Activated CD4-positive, alpha-beta T cell treated with anti-CD3 and anti-CD28 coated beads for 36 hours (primary cell): ENCODE measurements around the gene SIK2. TPM values are rescaled to one million over a fixed set of nuclear protein-coding genes. Genes with fewer than 3 reads are reported as not detected.
A peak's percentile ranks its signal among the peaks of the same experiment; 100 is the strongest.

Experiments
- ATAC-seq: fragments of 200-7000 bp; cut with Tn5 transposase; one replicate; pipeline ENCODE4 v1.10.0; 2021; ENCODE audit warnings: mild to moderate bottlenecking, moderate library complexity
- CTCF ChIA-PET: fragments of 350-600 bp; sonication (Branson Sonifier 250); formaldehyde crosslinking; loops from one replicate; lab custom pipeline; 2021; ENCODE audit warnings: antibody characterized with exemption; lab: Charles Lee
- POLR2A ChIA-PET: fragments of 350-600 bp; sonication (Branson Sonifier 250); formaldehyde crosslinking; loops from one replicate; lab custom pipeline; 2021; ENCODE audit warnings: antibody characterized with exemption, inconsistent platforms; lab: Charles Lee
- DNase-seq: peaks from one replicate; pipeline ENCODE4 v3.0.0-alpha.2; 2020
- H3K27ac Mint-ChIP-seq: one replicate; pipeline ENCODE4 v1.8.0; 2021; ENCODE audit warnings: mixed read lengths
- H3K27me3 Mint-ChIP-seq: one replicate; pipeline ENCODE4 v1.8.0; 2021; ENCODE audit warnings: mixed read lengths
- H3K36me3 Mint-ChIP-seq: one replicate; pipeline ENCODE4 v1.8.0; 2021; ENCODE audit warnings: low read depth, mixed read lengths
- H3K4me1 Mint-ChIP-seq: one replicate; pipeline ENCODE4 v1.8.0; 2021; ENCODE audit warnings: mixed read lengths
- H3K4me3 Mint-ChIP-seq: one replicate; pipeline ENCODE4 v1.8.0; 2021; ENCODE audit warnings: mild to moderate bottlenecking, moderate library complexity, mixed read lengths
- H3K9me3 Mint-ChIP-seq: one replicate; pipeline ENCODE4 v1.8.0; 2021; ENCODE audit warnings: low read depth, mixed read lengths
- intact Hi-C, 2 experiments: fragments of 100-400 bp; cut with DNase I in 1 of 2; cut with micrococcal nuclease in 1 of 2; formaldehyde crosslinking; loops; one replicate each; pipeline versions ENCODE4 v1.14.2 to v1.15.1; 2022 to 2024; cut with DNase I, micrococcal nuclease
- total RNA-seq, 2 experiments: library from RNA; stranded (reverse); gene quantifications; one replicate each; pipeline ENCODE4 v1.2.3, GENCODE V29; 2021

The SIK2 gene
- total RNA-seq, 2 experiments from 2014 or later: 6.0 to 10.9 TPM

DNA sequence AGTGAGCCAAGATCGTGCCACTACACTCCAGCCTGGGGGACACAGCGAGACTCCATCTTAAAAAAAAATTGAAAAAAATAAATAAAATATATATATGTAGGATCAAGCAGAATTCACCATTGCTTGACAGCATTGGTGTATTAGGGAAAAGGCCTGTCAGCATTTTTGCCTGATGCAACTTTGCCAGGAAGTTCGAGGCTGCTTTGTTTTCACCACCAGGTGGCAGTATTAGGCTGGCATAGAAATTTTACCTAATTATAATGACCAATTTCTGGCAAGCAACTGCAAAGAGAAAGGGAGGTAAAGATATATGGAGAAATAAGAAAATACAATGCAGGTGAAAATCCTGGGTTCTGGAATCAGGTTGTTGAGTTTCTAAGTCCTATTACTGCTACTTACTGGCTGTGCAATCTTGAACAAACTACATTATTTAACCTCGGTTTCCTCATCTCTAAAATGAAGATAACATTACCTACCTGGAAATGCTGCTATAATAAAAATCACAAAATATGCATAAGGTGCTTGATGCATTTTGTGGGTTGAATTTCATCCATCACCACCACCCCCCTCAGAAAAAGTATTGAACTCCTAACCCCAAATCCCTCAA, 37.0 kb upstream of the SIK2 start:
- peak; percentile 44 for ATAC-seq
- no peak overlapping the region for H3K27ac Mint-ChIP-seq
- intact Hi-C loops: loop anchor here (1.0 to 5.0 kb wide), 5 partner anchors 38 to 276 kb away; partner anchors contain the start of gene SIK2 (in 1 of the 2)
- DNase-seq: peak; percentile 76
- no peaks in the 10 kb centered on the region for H3K27me3 Mint-ChIP-seq
- ChIA-PET POLR2A (no interaction called here), CTCF (interaction anchor here (1.1 to 1.6 kb wide), 5 partner anchors 22 to 214 kb away, joined by 3 to 5 read pairs (median 5); no protein-coding TSS in a partner anchor)
- no peaks in the 10 kb centered on the region for H3K9me3 Mint-ChIP-seq
- H3K4me1 Mint-ChIP-seq: no peaks in the 10 kb centered on the region
- no peaks in the 10 kb centered on the region for H3K36me3 Mint-ChIP-seq
- no peak overlapping the region for H3K4me3 Mint-ChIP-seq

DNA sequence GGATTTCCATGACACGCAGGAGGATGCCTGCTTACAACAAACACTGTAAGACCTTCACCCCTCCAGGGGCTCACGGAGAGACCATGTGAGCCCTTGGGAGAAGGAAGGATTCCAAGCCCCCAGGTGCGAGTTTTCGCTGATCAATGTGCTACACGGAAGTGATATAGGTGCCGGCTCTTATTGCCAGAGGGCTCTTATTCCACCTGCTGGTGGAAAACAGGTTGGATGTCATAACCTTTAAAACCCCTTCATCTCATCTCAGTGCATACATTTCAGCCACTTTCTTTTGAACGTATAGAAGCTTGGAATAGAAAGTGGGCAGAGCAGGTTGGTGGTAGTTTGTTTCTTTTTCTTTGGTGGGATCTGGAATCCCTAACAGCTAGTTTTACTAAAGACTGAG, 35.9 kb upstream of the SIK2 start:
- no peaks in the 10 kb centered on the region for H3K27me3 Mint-ChIP-seq
- DNase-seq (no peak), ATAC-seq (no peak)
- H3K4me1 Mint-ChIP-seq: no peaks in the 10 kb centered on the region
- H3K4me3 Mint-ChIP-seq: no peak overlapping the region
- no peaks in the 10 kb centered on the region for H3K36me3 Mint-ChIP-seq
- ChIA-PET CTCF (interaction anchor here (0.7 to 1.6 kb wide), 9 partner anchors 15 to 275 kb away, joined by 3 to 9 read pairs (median 5); no protein-coding TSS in a partner anchor), POLR2A (interaction anchor here (0.6 kb wide), 1 partner anchor 173 kb away, joined by 3 read pairs; no protein-coding TSS in a partner anchor)
- H3K27ac Mint-ChIP-seq: no peak overlapping the region
- no peaks in the 10 kb centered on the region for H3K9me3 Mint-ChIP-seq
- intact Hi-C loops: loop anchor here in 1 of 2 experiments (5.0 kb wide), 1 partner anchor 114 kb away; no protein-coding TSS in a partner anchor

DNA sequence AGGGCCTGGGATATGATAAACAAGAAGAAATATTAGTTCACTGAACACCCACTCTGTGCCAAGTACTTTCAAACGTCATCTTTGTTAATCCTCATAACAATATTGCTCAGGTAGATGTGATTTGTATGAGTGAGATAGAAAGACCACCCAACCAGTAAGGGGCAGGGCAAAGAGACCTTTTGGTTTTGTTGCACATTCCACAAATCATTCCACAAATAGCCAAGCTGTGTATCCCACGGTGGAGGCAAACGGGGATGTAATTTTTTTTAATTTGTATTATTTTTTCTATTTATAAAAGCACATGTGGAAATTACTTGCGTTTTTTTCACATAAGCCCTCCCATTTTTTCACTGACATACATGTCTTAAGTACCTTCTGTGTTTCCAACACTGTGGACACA, 32.8 kb upstream of the SIK2 start:
- intact Hi-C loops: loop anchor here in 1 of 2 experiments (5.0 kb wide), 1 partner anchor 117 kb away; no protein-coding TSS in a partner anchor
- Mint-ChIP-seq H3K4me3 (no peak overlapping the region), H3K27ac (no peak overlapping the region), H3K27me3 (peaks cover 3% of the 10 kb centered on the region), H3K36me3 (no peaks in the 10 kb centered on the region), H3K9me3 (no peaks in the 10 kb centered on the region), H3K4me1 (no peaks in the 10 kb centered on the region)
- no peak for DNase-seq
- ATAC-seq: no peak
- ChIA-PET POLR2A (interaction anchor here (0.7 kb wide), 1 partner anchor 27 kb away, joined by 3 read pairs; no protein-coding TSS in a partner anchor), CTCF (interaction anchor here (1.6 kb wide), 1 partner anchor 208 kb away, joined by 4 read pairs; no protein-coding TSS in a partner anchor)

DNA sequence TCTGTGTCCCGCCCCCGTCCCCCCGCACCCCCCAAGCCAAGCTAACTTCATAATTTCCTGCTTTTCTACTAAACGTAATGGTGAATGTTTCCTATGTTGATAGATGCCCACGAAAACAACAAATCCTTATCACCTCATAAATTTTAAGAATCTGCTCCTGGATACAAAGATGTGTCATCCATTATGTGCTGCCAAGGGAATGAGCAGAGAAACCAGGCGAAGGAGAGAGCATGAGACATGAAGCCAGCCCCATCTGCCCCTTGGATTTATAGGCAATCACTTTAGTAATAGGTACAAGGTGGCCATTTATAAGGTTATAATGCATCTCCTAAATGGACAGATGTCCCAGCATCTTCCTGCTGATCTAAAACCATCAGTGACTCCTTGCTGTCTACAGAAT, 31.5 kb upstream of the SIK2 start:
- Mint-ChIP-seq H3K27ac (no peak overlapping the region), H3K4me3 (no peak overlapping the region), H3K27me3 (peaks cover 3% of the 10 kb centered on the region), H3K9me3 (no peaks in the 10 kb centered on the region), H3K4me1 (no peaks in the 10 kb centered on the region), H3K36me3 (no peaks in the 10 kb centered on the region)
- DNase-seq (no peak), ATAC-seq (no peak)
- intact Hi-C loops: no loop called here
- POLR2A ChIA-PET: no interaction called here
- CTCF ChIA-PET: interaction anchor here (1.1 to 1.6 kb wide), 2 partner anchors 16 to 207 kb away, joined by 4 read pairs; no protein-coding TSS in a partner anchor

DNA sequence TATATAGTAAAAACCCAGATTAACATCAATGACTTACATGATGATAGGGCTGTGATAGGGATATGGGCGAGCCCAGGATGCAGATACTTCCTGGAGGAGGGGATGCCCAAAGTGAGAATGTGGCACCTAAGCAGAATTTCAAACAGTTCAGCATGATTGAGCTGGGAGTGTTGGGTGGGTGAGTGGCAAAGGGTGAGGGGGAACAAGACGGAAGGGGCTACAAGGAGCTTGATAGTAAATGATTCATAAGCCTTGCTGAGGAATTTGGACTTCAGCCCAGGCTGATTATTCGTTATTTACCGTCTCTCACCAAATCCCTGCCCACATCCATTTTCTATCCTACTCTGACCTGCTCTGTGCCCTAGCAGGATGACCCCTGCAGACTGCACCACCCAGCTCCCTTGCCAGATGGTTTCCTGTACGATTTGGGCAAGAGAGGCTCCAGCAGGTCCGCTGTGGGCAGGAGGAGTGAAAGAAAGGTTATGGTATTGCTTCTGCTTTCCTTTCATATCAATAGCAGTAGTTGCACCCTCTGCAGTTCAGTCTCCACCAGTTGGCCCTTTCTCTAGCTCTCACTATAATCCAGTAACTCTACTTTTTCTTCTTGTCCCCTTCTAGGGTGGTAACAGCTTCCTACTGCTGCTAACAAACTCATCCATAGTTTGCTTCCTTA, 30.3 kb upstream of the SIK2 start:
- Mint-ChIP-seq H3K4me1 (no peaks in the 10 kb centered on the region), H3K9me3 (no peaks in the 10 kb centered on the region), H3K36me3 (no peaks in the 10 kb centered on the region), H3K27ac (no peak overlapping the region), H3K27me3 (peaks cover 3% of the 10 kb centered on the region), H3K4me3 (no peak overlapping the region)
- no peak for ATAC-seq
- ChIA-PET POLR2A (no interaction called here), CTCF (interaction anchor here (1.0 to 2.3 kb wide), 4 partner anchors 9 to 205 kb away, joined by 3 to 6 read pairs (median 4); no protein-coding TSS in a partner anchor)
- intact Hi-C loops: no loop called here
- no peak for DNase-seq

DNA sequence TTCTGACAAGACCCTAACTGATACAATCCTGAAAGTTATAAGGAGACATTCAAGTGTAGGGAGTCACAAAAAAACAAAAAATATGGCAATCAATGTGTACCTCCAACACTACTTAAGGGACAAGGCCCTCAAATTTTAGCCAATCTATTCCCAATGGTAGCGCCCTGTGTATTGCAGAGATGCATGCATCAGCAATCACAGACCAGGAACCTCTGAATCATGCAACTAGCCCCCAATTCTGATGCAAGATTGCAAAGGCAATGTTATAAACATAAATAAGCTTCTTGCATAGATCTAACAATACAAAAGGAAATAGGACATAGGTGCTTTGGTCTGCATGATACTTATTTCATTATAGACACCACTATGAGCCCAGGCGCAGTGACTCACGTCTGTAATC, 29.7 kb upstream of the SIK2 start:
- Mint-ChIP-seq H3K27ac (no peak overlapping the region), H3K27me3 (peaks cover 3% of the 10 kb centered on the region), H3K4me3 (no peak overlapping the region), H3K36me3 (no peaks in the 10 kb centered on the region), H3K9me3 (no peaks in the 10 kb centered on the region), H3K4me1 (no peaks in the 10 kb centered on the region)
- intact Hi-C loops: no loop called here
- ATAC-seq (no peak), DNase-seq (no peak)
- CTCF ChIA-PET: interaction anchor here (1.0 to 2.3 kb wide), 3 partner anchors 10 to 29 kb away, joined by 3 to 6 read pairs (median 4); no protein-coding TSS in a partner anchor
- POLR2A ChIA-PET: no interaction called here

DNA sequence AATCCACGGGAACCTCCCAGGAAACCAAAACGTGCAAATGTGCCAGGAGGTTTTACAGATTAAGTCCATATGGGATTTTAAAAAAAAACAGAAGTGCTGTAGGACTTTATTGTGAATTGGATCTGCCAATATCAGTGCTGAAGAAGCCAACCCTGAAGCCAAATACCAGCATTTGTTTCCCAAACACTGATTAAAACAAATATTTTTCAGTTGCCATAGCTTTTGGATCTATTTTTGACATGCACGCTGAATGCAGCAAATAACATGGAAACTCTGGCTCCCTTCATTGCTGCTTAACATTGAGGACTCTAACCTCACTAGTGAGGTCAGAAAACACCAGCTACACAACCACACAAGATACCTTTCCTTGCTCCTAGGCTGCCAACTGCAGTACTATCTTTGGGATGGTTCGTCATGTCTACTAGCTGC, 28.4 kb upstream of the SIK2 start:
- no peak overlapping the region for H3K27ac Mint-ChIP-seq
- H3K4me1 Mint-ChIP-seq: no peaks in the 10 kb centered on the region
- ChIA-PET POLR2A (no interaction called here), CTCF (interaction anchor here (2.3 kb wide), 1 partner anchor 10 kb away, joined by 4 read pairs; no protein-coding TSS in a partner anchor)
- intact Hi-C loops: no loop called here
- no peaks in the 10 kb centered on the region for H3K9me3 Mint-ChIP-seq
- H3K36me3 Mint-ChIP-seq: no peaks in the 10 kb centered on the region
- H3K4me3 Mint-ChIP-seq: no peak overlapping the region
- no peak for DNase-seq
- no peak for ATAC-seq
- H3K27me3 Mint-ChIP-seq: peaks cover 3% of the 10 kb centered on the region

DNA sequence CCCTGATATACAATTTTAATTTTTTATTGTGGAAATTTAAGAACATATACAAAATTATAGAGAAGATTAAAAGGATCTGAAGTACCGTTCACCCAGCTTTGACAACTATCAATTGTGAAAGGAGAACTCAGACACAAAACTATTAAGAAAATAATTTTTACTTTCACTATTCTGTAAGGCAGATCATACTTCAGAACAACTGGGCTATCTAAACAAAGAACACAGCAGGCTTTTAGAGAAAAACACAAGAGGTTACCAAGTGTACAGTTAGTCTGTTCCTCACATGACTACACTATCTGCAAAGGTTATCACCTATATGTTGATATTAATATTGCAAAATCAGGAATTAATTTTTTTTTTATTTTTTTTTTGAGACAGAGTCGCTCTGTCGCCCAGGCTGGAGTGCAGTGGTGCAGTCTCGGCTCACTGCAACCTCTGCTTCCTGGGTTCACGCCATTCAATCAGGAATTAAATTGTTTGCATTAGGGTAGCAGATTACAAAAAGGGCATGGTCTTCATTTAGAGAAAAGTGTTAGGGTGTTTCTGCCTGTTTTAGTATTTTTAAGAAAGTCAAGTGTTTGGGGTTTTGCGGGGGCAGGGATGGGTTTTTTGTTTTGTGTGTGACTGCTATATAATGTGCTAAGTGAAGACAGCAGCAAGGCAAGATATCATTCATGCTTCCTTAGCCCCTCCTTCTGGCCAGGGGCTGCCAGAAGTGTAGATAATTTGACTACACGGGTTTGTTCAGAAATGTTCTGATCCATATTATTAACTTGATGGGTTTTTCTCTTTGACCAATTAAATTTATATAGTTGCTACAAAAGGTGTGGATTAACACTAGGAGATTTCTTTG, 27.6 kb upstream of the SIK2 start:
- no peaks in the 10 kb centered on the region for H3K9me3 Mint-ChIP-seq
- no peak overlapping the region for H3K4me3 Mint-ChIP-seq
- H3K27ac Mint-ChIP-seq: no peak overlapping the region
- no peaks in the 10 kb centered on the region for H3K4me1 Mint-ChIP-seq
- no peaks in the 10 kb centered on the region for H3K36me3 Mint-ChIP-seq
- ChIA-PET CTCF (interaction anchor here (2.3 kb wide), 1 partner anchor 9 kb away, joined by 4 read pairs; no protein-coding TSS in a partner anchor), POLR2A (no interaction called here)
- peak; percentile 13 for DNase-seq
- peaks cover 3% of the 10 kb centered on the region for H3K27me3 Mint-ChIP-seq
- ATAC-seq: peak; percentile 33
- intact Hi-C loops: no loop called here

DNA sequence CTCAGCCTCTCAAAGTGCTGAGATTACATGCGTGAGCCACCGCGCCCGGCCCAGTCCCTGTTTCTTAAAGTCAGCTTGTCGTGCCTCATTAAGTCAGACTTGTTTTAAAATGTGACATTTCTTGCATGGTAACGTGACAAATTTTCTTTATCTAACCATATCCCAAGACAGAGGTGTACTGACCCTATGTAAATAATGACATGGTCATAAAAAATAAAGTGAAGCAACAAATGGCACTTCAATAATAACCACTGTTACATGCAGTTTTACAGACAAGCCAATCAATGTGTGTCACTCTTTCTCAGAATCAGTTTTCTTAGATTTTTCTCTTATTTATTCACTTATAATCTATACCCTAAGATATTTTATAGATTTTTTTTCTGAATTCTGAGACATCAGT, 26.5 kb upstream of the SIK2 start:
- CTCF ChIA-PET: no interaction called here
- Mint-ChIP-seq H3K9me3 (no peaks in the 10 kb centered on the region), H3K4me1 (no peaks in the 10 kb centered on the region), H3K36me3 (no peaks in the 10 kb centered on the region), H3K27me3 (peaks cover 3% of the 10 kb centered on the region), H3K4me3 (no peak overlapping the region), H3K27ac (no peak overlapping the region)
- POLR2A ChIA-PET: no interaction called here
- DNase-seq: no peak
- intact Hi-C loops: no loop called here
- ATAC-seq: no peak

DNA sequence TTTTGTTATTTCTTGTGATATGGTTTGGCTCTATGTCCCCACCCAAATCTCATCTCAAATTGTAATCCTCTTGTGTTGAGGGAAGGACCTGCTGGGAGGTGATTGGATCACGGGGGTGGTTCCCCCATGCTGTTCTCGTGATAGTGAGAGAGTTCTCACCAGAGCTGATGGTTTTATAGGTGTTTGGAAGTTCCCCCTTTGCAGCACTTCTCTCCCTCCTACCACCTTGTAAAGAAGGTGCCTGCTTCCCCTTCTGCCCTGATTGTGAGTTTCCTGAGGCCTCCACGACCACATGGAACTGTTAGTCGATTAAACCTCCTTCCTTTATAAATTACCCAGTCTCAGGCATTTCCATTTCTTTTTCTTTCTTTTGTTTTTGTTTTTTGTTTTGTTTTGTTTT, 24.4 kb upstream of the SIK2 start:
- DNase-seq (no peak), ATAC-seq (no peak)
- Mint-ChIP-seq H3K4me3 (no peak overlapping the region), H3K27me3 (no peaks in the 10 kb centered on the region), H3K9me3 (no peaks in the 10 kb centered on the region), H3K36me3 (no peaks in the 10 kb centered on the region), H3K27ac (no peak overlapping the region), H3K4me1 (no peaks in the 10 kb centered on the region)
- intact Hi-C loops: no loop called here
- ChIA-PET CTCF (interaction anchor here (1.2 kb wide), 1 partner anchor 19 kb away, joined by 3 read pairs; no protein-coding TSS in a partner anchor), POLR2A (no interaction called here)

DNA sequence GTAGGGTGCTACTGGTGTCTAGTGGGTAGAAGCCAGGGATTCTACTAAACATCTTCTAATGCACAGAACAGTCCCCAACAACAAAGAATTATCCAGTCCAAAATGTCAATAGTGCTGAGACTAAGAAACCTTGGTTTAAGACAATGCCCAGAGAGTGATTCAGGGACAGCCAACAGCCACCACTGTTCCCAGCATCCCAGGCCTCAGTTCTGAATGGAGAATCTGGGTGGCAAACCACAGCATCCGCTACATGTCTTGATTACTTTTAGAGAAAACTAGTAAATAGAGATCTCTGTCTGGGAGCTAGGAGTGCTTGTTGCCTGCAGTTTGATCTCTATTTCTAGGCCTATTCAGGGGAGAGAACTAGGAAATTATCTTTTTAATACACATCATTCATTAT, 20.9 kb upstream of the SIK2 start:
- POLR2A ChIA-PET: no interaction called here
- Mint-ChIP-seq H3K27me3 (no peaks in the 10 kb centered on the region), H3K4me1 (no peaks in the 10 kb centered on the region), H3K4me3 (no peak overlapping the region), H3K9me3 (no peaks in the 10 kb centered on the region), H3K27ac (no peak overlapping the region), H3K36me3 (no peaks in the 10 kb centered on the region)
- no peak for DNase-seq
- CTCF ChIA-PET: interaction anchor here (1.8 kb wide), 1 partner anchor 15 kb away, joined by 3 read pairs; no protein-coding TSS in a partner anchor
- ATAC-seq: no peak
- intact Hi-C loops: no loop called here
